ENCODE results near the gene ZNF766.
"Not testable (repeated sequence)": the region's sequence is repeated elsewhere in the genome, so short reads cannot be mapped to it uniquely, and the experiment has no call there.

Gene ZNF766

GRCh38 chr19:52269338-52270261 is at the start of gene ZNF766:
Gene ZNF766 (plus strand): TSS chr19:52269587. CDS start chr19:52269614, 27 bp downstream.
- peak; percentile 97 for DNase-seq

DNA sequence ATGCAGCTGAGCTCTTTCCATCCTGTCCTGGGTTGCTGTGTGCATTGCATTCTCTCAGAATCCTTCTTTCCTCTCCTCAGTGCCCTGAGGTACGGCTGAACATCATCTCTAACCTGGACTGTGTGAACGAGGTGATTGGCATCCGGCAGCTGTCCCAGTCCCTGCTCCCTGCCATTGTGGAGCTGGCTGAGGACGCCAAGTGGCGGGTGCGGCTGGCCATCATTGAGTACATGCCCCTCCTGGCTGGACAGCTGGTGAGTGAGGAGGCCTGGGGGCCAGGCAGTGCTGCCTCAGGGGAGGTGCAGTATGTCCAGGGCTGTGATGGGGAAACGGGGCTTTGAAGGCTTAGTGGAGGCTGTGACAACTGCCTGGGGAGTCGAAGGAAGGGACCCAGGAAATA is 49.8 kb upstream of the ZNF766 start:
- no peak for DNase-seq

DNA sequence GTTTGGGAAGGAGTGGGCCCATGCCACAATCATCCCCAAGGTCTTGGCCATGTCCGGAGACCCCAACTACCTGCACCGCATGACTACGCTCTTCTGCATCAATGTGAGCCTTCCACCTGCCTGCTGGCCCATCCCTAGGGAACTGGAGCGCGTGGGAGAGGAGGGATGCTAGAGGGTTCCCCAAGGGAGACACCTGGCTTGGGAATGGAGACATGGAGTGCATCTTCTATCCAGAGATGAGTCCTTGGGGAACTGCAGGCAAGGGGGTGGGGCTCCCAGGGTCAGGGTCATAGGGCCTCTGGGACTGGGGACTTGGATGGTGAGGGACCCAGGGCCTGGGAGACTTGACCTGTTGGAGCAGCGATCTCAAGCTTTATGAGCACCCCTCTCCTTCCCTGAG is 48.4 kb upstream of the ZNF766 start:
- no peak for DNase-seq

- DNase-seq, result no peak
Observed at GRCh38 chr19:52221831-52222375, 47.5 kb upstream of the ZNF766 start.

DNA sequence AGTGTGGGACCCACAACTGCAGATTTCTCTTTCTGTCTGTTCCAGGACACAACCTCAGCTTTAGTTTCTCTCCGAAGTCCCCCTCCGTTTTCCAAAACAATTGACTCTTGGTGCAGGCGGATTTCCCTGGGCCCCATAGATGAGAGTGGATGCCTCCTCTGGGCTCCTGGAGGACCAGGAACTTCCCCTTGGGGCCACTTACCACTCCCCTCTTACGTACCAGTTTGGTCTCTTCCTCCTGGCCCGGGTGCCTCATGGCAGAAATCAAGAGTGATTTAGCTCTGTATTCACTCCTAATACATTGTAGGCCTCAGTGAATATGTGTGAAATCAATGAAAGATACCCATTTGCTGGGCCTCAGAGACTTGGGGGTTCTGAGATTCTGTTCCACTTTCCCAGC is 45.2 kb upstream of the ZNF766 start:
- no peak for DNase-seq

GRCh38 chr19:52226652-52227051 is 42.7 kb upstream of the ZNF766 start:
- no peak for DNase-seq

- no peak for DNase-seq
Observed at GRCh38 chr19:52227196-52227940, 42.0 kb upstream of the ZNF766 start.

- no peak for DNase-seq
Observed at GRCh38 chr19:52227980-52228379, 41.4 kb upstream of the ZNF766 start.

- DNase-seq, result no peak
Observed at GRCh38 chr19:52229524-52229923, 39.9 kb upstream of the ZNF766 start.

GRCh38 chr19:52230685-52231084 is 38.7 kb upstream of the ZNF766 start:
- DNase-seq, result no peak

DNA sequence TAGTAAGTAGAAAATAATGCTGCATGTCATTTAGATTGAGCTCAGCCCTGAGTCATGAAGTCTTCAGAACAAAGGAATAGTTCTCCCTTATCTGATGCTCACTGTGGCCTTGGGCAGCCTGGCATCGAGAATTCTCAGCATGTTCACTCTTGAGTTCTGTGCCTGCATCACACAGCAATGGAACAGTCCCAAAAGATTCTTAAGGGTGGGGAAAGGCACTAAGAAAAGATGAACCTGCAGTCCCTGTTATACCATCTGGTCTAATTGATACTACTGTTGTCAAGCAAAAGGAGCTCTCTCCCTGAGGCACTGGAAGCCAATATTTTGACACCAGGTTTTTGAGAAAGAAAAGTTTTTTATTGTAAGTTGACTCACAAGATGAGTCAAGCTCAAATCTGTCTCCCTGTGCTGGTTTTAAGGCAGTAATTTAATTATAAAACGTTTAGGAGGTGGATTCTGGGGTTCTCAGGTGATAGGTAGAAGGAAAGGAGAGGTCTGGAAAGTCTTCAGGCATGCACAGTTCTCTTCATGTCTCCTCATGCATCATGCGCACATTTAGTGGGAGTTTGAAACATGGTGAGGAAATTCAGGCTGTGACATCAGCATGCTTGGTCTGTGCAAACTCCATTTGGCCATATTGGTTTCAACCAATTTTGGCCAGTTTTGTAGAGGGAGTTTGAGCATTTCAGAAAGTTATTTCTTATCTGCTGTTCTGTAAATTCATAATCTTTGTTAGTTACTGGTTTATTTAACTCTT is 38.1 kb upstream of the ZNF766 start:
- no peak for DNase-seq

- no peak for DNase-seq
Observed at GRCh38 chr19:52234406-52234805, 35.0 kb upstream of the ZNF766 start.

DNA sequence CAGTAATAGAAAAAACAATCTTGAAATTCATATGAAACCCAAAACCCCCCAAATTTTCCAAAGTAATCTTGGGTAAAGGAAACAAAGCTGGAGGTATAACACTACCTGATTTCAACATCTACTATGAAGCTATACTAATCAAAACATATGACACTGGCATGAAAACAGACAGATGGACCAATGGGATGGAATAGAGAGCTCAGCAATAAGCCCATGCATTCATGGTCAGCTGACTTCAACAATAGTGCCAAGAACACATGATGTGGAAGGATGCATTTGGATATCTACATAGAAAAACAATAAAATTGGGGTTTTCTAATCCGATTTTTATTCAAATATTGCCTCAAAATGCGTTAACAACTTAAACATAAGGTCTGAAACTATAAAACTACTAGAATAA is 32.2 kb upstream of the ZNF766 start:
- no peak for DNase-seq

DNA sequence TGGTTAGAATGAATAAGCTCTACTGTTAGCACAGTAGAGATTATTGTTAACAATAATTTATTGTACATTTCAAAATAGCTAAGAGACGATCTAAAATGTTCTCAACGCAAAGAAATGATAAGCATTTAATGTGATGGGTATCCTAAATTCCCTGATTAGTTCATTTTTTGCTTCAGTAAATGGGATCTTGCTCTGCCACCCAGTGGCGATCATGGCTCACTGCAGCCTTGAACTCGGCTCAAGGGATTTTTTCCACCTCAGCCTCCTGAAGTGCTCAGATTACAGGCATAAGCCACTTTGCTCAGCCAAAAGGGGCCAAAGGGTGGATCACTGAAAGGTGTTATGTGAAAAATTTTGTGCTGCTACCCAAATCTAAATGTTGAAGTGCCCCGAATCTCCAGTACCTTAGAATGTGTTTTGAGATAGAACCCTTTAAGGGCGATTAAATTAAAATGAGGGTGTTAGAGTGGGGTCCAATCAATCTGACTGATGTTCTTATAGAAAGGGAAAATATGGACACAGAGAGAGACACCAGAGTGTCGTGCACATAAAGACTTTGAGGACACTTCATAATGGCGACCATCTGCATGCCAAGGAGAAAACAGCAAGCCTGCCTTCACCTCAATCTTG is 31.5 kb upstream of the ZNF766 start:
- DNase-seq, result peak; percentile 45

DNA sequence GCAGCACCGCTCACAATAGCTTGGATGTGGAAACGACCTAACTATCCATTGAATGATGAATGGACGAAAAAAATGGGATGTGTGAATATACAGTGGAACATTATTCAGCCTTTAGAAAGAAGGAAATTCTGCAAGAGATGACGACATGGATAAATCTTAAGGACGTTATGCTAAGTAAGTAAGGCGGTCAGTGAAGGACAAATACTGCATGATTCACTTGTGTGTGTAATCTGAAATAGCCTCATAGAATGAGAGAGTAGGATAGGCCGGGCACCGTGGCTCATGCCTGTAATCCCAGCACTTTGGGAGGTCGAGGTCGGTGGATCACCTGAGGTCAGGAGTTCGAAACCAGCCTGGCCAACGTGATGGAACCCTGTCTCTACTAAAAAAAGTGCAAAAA is 25.4 kb upstream of the ZNF766 start:
- DNase-seq, result no peak

DNA sequence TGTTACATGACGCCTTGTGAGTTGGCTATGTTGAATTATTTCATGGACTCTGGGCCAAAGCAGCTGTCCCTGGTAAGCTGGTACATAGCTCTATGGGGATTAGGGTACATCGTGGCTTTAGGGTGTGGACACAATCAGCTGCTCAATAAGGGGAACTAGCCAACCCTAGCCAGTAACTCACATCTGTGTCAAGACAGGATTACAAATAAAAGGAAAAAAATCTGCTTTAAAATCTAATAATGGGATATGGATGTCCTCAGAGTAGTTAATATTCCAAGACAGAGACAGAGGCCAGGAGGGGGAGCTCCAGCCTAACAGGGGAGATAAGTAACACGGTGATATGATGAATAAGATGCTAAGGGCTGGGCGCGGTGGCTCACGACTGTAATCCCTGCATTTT is 21.1 kb upstream of the ZNF766 start:
- DNase-seq, result peak; percentile 59

DNA sequence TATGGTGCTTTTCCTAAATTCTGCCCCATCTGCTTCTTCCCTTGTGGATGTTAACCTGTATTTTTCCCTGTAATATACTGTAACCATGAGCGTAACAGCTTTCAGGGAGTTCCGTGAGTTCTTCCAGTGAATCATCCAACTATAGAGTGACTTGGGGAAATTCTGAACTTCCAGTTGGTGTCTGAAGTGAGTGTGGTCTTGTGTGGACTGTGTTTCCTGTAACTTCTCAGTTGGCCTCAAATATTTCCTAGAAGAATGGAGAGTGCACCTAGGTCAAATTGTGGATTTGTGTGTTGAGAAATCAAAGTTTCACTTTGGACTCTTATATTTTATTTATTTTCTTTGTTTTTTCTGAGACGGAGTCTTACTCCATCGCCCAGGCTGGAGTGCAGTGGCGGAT is 11.0 kb upstream of the ZNF766 start:
- no peak for DNase-seq

GRCh38 chr19:52265556-52265955 is 3.8 kb upstream of the ZNF766 start:
- DNase-seq, result not testable (repeated sequence)

DNA sequence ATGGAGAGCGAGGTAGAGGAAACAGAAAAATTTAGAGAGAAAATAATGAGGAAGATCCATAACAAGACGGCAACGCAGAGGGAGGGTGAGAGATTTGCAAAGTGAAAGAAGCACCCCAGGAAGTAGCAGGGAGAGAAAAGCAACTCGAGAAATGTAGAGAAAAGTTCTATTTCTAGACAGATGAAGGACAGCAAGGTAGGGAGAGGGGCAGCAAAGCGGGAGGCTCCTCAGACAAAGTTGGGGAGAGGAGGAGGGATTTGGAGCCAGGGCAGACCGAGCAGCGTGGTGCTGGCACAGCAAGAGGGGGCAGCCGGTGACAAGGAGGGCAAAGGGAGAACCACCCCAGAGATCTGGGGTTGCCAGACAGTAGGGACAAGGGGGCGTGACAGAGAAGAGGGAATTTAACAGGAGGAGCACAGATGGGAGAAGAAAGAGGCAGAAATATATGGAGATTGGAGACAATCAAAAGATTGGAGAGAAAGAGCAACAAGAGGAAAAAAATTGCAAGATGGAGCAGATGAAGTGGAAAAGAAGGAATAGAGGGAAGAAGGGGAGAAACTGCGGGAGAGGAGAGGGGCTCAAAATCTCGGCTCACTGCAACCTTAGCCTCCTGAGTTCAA is 989 bp downstream of the ZNF766 start:
- DNase-seq, result no peak

DNA sequence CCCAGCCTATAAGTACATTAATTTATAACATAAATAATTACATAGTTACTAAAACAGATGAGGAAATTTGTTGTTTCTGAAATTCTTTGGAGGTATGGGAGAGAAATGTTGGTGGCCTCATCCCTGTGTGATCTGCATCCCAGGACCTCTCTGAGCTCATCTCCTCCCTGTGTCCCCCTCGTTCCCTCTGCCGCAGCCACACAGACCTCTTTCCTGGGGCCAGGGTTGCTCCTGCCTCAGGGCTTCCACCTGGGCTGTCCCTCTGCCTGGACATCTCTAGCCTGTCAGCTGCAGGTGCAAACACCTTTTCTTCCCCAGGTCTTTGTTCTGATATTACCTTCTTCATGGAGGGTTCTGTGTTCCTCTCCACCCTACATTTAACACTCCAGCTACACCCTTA is 3.9 kb downstream of the ZNF766 start:
- DNase-seq, result no peak

GRCh38 chr19:52274191-52274590 is 4.8 kb downstream of the ZNF766 start:
- no peak for DNase-seq

DNA sequence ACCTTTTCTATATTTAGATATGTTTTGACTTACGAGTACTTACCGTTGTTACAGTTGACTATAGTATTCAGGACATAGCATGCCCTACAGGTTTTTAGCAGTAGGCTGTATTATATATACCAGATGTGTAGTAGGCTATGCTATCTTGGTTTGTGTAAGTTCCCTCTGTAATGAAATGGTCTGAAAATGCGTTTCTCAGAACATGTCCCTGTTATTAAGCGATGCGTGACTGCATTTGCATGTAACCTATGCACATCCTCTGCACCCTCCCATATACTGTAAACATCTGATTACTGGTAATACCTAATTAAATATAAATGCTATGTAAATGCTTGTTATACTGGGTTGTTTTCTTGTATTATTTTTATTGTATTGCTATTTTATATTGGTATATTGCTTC is 6.6 kb downstream of the ZNF766 start:
- DNase-seq, result no peak

All from activated T-cell treated with anti-CD3 and anti-CD28 coated beads for 4 hours (primary cell).